Endodermal cell (in vitro differentiated cells): Measurements from ENCODE around the gene FMOD. TPM values are rescaled to one million over a fixed set of nuclear protein-coding genes. Genes with fewer than 3 reads are reported as not detected.

ENCODE experiments used
- DNase-seq: peaks from one replicate; pipeline ENCODE4 v3.0.0-alpha.2; 2017
- H3K27ac ChIP-seq: 2 replicates; pipeline ENCODE4 v1.5.1; 2013; ENCODE audit warnings: mild to moderate bottlenecking, low read depth, low read length, moderate library complexity
- H3K27me3 ChIP-seq: 2 replicates; pipeline ENCODE4 v1.6.1; 2013; ENCODE audit warnings: mild to moderate bottlenecking, low read length, moderate library complexity; ENCODE audit not compliant: insufficient read depth, control insufficient read depth, poor library complexity, severe bottlenecking
- H3K36me3 ChIP-seq: 2 replicates; pipeline ENCODE4 v1.7.0; 2013; ENCODE audit warnings: mild to moderate bottlenecking, low read length, moderate library complexity; ENCODE audit not compliant: control insufficient read depth, insufficient read depth
- H3K4me1 ChIP-seq: one replicate; pipeline ENCODE4 v1.7.0; 2013; ENCODE audit warnings: low read length; ENCODE audit not compliant: control insufficient read depth, insufficient read depth
- H3K4me3 ChIP-seq: 2 replicates; pipeline ENCODE4 v1.5.1; 2013; ENCODE audit warnings: mild to moderate bottlenecking, low read length, moderate library complexity
- H3K9ac ChIP-seq: 2 replicates; pipeline ENCODE4 v1.6.1; 2013; ENCODE audit warnings: mild to moderate bottlenecking, low read length, moderate library complexity; ENCODE audit not compliant: poor library complexity, severe bottlenecking; ENCODE audit errors: extremely low read depth
- H3K9me3 ChIP-seq: 2 replicates; pipeline ENCODE4 v1.6.1; 2013; ENCODE audit warnings: mild to moderate bottlenecking, low read length, moderate library complexity; ENCODE audit not compliant: control insufficient read depth
- H3K27ac Mint-ChIP-seq: 2 replicates; pipeline ENCODE4 v1.8.0; 2020; ENCODE audit warnings: mixed read lengths
- H3K27me3 Mint-ChIP-seq: 2 replicates; pipeline ENCODE4 v1.8.0; 2021; ENCODE audit warnings: mild to moderate bottlenecking, mixed read lengths; ENCODE audit not compliant: insufficient read depth
- H3K36me3 Mint-ChIP-seq: 2 replicates; pipeline ENCODE4 v1.8.0; 2020; ENCODE audit warnings: low read depth, mixed read lengths
- H3K4me1 Mint-ChIP-seq: 2 replicates; pipeline ENCODE4 v1.8.0; 2020; ENCODE audit warnings: mixed read lengths
- H3K4me3 Mint-ChIP-seq: 2 replicates; pipeline ENCODE4 v1.8.0; 2020; ENCODE audit warnings: mild to moderate bottlenecking, moderate library complexity, mixed read lengths
- H3K9me3 Mint-ChIP-seq: 2 replicates; pipeline ENCODE4 v1.8.0; 2020; ENCODE audit warnings: mild to moderate bottlenecking, mixed read lengths
- WGBS, 2 experiments: methylation state at CpG; one replicate each; pipeline versions ENCODE4 v1.1.5 to v1.1.7; 2013; ENCODE audit warnings: missing lambda C conversion rate in 2 of 2, mixed read lengths in 1 of 2; ENCODE audit not compliant: insufficient coverage in 1 of 2, insufficient read length in 1 of 2; 5-methylcytosine and 5-hydroxymethylcytosine counted together
- total RNA-seq, 2 donors: library from RNA; stranded (reverse); fragmentation: NEBNext Ultra II Directional in 1 of 2; extraction: Animal tissue kit (Norgen Biotek cat#: 25700) in 1 of 2; gene quantifications; 2 replicates in 1 of 2; 3 replicates in 1 of 2; pipeline ENCODE4 v1.2.1, GENCODE V29; 2021
- TF ChIP-seq, protein P1 (sequence below): fragments of 200-600 bp; sonication (generic); conservative IDR thresholded peaks from 2 replicates; pipeline ENCODE4 v1.5.0; 2021; ENCODE audit warnings: antibody characterized with exemption, mild to moderate bottlenecking

The FMOD gene
- total RNA-seq, 2 donors from 2014 or later, result 2.9 to 4.8 TPM

DNA sequence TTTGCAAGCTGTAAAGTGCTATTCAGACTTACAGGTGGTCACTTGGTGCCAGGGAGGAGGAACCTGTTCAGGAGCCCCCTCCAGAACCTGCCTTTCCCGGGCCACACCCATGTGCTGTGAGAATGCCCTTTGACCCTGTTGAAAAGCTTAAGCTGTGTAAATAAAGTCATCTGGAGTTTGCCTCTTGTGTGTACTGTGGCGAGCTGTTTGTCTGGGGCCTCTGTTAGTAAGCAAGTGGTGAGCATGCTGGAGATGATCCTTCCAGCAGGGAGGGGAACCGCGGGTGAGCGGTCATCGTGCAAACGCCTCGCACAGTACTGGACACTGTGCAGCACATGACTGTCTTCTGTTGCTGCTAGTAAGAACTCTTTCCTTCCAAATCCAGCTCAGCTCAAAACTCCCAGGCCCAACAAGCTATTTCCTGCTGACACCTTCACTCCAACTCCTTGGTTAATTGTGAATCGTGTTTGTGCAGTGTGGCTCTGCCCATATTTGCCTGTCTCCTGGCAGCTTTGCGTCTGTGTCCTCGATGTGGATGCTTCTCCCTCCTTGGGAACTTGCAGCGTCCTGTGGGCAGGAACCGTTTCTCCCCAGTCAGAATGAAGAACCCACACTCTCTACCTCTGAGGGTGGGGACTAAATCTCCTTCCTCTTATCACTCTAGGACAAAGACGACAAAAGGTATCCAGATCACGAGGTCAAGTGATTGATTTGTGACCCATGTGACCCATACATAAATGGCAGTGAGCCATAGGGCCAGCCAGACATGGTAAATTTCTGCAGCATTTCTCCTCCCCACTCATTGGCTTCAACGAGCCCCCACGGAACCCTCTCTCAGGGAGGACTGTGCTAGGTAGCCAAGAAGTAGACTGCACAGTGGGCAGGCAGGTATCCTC is 59.5 kb downstream of the FMOD start:
- no peaks in the 10 kb centered on the region for H3K36me3 ChIP-seq
- no peak overlapping the region for H3K4me3 ChIP-seq
- peak overlapping the region; percentile 98 for H3K27ac Mint-ChIP-seq
- H3K9me3 ChIP-seq, result no peaks in the 10 kb centered on the region
- TF ChIP-seq, protein P1, sequence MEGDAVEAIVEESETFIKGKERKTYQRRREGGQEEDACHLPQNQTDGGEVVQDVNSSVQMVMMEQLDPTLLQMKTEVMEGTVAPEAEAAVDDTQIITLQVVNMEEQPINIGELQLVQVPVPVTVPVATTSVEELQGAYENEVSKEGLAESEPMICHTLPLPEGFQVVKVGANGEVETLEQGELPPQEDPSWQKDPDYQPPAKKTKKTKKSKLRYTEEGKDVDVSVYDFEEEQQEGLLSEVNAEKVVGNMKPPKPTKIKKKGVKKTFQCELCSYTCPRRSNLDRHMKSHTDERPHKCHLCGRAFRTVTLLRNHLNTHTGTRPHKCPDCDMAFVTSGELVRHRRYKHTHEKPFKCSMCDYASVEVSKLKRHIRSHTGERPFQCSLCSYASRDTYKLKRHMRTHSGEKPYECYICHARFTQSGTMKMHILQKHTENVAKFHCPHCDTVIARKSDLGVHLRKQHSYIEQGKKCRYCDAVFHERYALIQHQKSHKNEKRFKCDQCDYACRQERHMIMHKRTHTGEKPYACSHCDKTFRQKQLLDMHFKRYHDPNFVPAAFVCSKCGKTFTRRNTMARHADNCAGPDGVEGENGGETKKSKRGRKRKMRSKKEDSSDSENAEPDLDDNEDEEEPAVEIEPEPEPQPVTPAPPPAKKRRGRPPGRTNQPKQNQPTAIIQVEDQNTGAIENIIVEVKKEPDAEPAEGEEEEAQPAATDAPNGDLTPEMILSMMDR, result no peak
- no peaks in the 10 kb centered on the region for H3K27me3 ChIP-seq
- peak overlapping the region; percentile 79 for H3K27ac ChIP-seq
- peak overlapping the region; percentile 43 for H3K4me3 Mint-ChIP-seq
- no peaks in the 10 kb centered on the region for H3K36me3 Mint-ChIP-seq
- no peaks in the 10 kb centered on the region for H3K9me3 Mint-ChIP-seq
- DNase-seq, result peak; percentile 59
- H3K9ac ChIP-seq, result peak overlapping the region; percentile 41
- whole genome bisulfite sequencing, 2 experiments, result 90 to 92% methylated on average over 15 to 17 of the region's 17 CpGs
- peaks cover 23% of the 10 kb centered on the region for H3K27me3 Mint-ChIP-seq
- peaks cover 69% of the 10 kb centered on the region for H3K4me1 Mint-ChIP-seq
- H3K4me1 ChIP-seq, result peaks cover 12% of the 10 kb centered on the region

Other genes starting within 250 kb of the FMOD start
- 1 to 10 TPM; 2.0 to 2.1 TPM for gene ADORA1, start 223.4 kb downstream of the FMOD start, total RNA-seq
- not detected for gene MYBPH, start 175.3 kb downstream of the FMOD start, total RNA-seq
- gene CHI3L1, start 164.4 kb downstream of the FMOD start, total RNA-seq, result 1 to 10 TPM in 1 of 2 donors, under 1 TPM in 1; 0.18 to 1.1 TPM
- under 1 TPM in 1 of 2 donors, not detected in 1; 0.07 TPM for gene CHIT1, start 121.4 kb downstream of the FMOD start, total RNA-seq
- gene BTG2, start 45.6 kb downstream of the FMOD start, total RNA-seq, result 10 to 100 TPM; 49.8 to 54.6 TPM
- gene PRELP, start 124.7 kb upstream of the FMOD start, total RNA-seq, result 1 to 10 TPM in 1 of 2 donors, under 1 TPM in 1; 0.66 to 3.9 TPM
- under 1 TPM; 0.26 to 0.42 TPM for gene OPTC, start 143.0 kb upstream of the FMOD start, total RNA-seq